ENCODE measurements around the gene LMNA. TPM values are rescaled to one million over a fixed set of nuclear protein-coding genes. Genes with fewer than 3 reads are reported as not detected.
"Not testable (repeated sequence)": the region's sequence is repeated elsewhere in the genome, so short reads cannot be mapped to it uniquely, and the experiment has no call there.

Gene LMNA
- total RNA-seq, 1 experiment from 2014 or later: 314 TPM

GRCh38 chr1:156117414-156118176, 3.1 kb downstream of the LMNA start:
- in situ Hi-C loops (cut with HindIII; ENCODE audit: low sequenced_read_pairs): no loop called here

GRCh38 chr1:156118177-156118868, 3.8 kb downstream of the LMNA start:
- in situ Hi-C loops (cut with HindIII; ENCODE audit: low sequenced_read_pairs): no loop called here
- DNase-seq (ENCODE audit: low spot score): no peak

More at GRCh38 chr1:156117414-156118176, 3.1 kb downstream of the LMNA start:
- no peak for DNase-seq (ENCODE audit: low spot score)

GRCh38 chr1:156119503-156120209, 5.1 kb downstream of the LMNA start:
- in situ Hi-C loops (cut with HindIII; ENCODE audit: low sequenced_read_pairs): no loop called here
- DNase-seq (ENCODE audit: low spot score): no peak

GRCh38 chr1:156120318-156120717, 5.8 kb downstream of the LMNA start:
- in situ Hi-C loops (cut with HindIII; ENCODE audit: low sequenced_read_pairs): no loop called here
- no peak for DNase-seq (ENCODE audit: low spot score)

GRCh38 chr1:156121005-156121404, 6.5 kb downstream of the LMNA start:
- in situ Hi-C loops (cut with HindIII; ENCODE audit: low sequenced_read_pairs); DNase-seq (ENCODE audit: low spot score): not testable (repeated sequence)

- no peak for DNase-seq (ENCODE audit: low spot score)
- in situ Hi-C loops (cut with HindIII; ENCODE audit: low sequenced_read_pairs): no loop called here
Measured at GRCh38 chr1:156121457-156121856, 6.9 kb downstream of the LMNA start.

- no peak for DNase-seq (ENCODE audit: low spot score)
- in situ Hi-C loops (cut with HindIII; ENCODE audit: low sequenced_read_pairs): no loop called here
Measured at GRCh38 chr1:156122086-156122485, 7.6 kb downstream of the LMNA start.

- DNase-seq (ENCODE audit: low spot score): peak; percentile 76
- in situ Hi-C loops (cut with HindIII; ENCODE audit: low sequenced_read_pairs): no loop called here
Measured at GRCh38 chr1:156122519-156123355, 8.2 kb downstream of the LMNA start.

- in situ Hi-C loops (cut with HindIII; ENCODE audit: low sequenced_read_pairs): no loop called here
- DNase-seq (ENCODE audit: low spot score): peak; percentile 66
Measured at GRCh38 chr1:156123356-156124196, 9.1 kb downstream of the LMNA start.

- in situ Hi-C loops (cut with HindIII; ENCODE audit: low sequenced_read_pairs): no loop called here
- DNase-seq (ENCODE audit: low spot score): no peak
Measured at GRCh38 chr1:156124557-156125483, 10.3 kb downstream of the LMNA start.

- DNase-seq (ENCODE audit: low spot score); in situ Hi-C loops (cut with HindIII; ENCODE audit: low sequenced_read_pairs): not testable (repeated sequence)
Measured at GRCh38 chr1:156125544-156125943, 11.0 kb downstream of the LMNA start.

- no peak for DNase-seq (ENCODE audit: low spot score)
- in situ Hi-C loops (cut with HindIII; ENCODE audit: low sequenced_read_pairs): no loop called here
Measured at GRCh38 chr1:156126043-156126629, 11.6 kb downstream of the LMNA start.

- in situ Hi-C loops (cut with HindIII; ENCODE audit: low sequenced_read_pairs): no loop called here
- DNase-seq (ENCODE audit: low spot score): no peak
Measured at GRCh38 chr1:156126630-156127534, 12.4 kb downstream of the LMNA start.

GRCh38 chr1:156128308-156128653, 13.8 kb downstream of the LMNA start:
- in situ Hi-C loops (cut with HindIII; ENCODE audit: low sequenced_read_pairs): no loop called here
- no peak for DNase-seq (ENCODE audit: low spot score)

GRCh38 chr1:156128654-156129597, 14.4 kb downstream of the LMNA start:
- in situ Hi-C loops (cut with HindIII; ENCODE audit: low sequenced_read_pairs): no loop called here
- no peak for DNase-seq (ENCODE audit: low spot score)

Measured in G401 (cell line).